Loucy (cell line): Measurements from ENCODE around the gene GPR32.
"Not testable (repeated sequence)": the region's sequence is repeated elsewhere in the genome, so short reads cannot be mapped to it uniquely, and the experiment has no call there.

ENCODE experiments used
- H2AFZ ChIP-seq: fragments of 200-600 bp; sonication (generic); 2 replicates; pipeline ENCODE4 v1.6.0; 2016; ENCODE audit warnings: antibody characterized with exemption, mild to moderate bottlenecking, low read length, moderate library complexity
- H3F3A ChIP-seq: fragments of 200-600 bp; 2 replicates; pipeline ENCODE4 v1.6.0; 2016; ENCODE audit warnings: antibody characterized with exemption, low read depth, mild to moderate bottlenecking
- H3K27me3 ChIP-seq: fragments of 200-600 bp; sonication (generic); 2 replicates; pipeline ENCODE4 v1.6.1; 2014; ENCODE audit warnings: low read length, mild to moderate bottlenecking; ENCODE audit not compliant: insufficient read depth, poor library complexity, severe bottlenecking
- H3K36me3 ChIP-seq: fragments of 200-600 bp; sonication (generic); 2 replicates; pipeline ENCODE4 v1.6.1; 2016; ENCODE audit warnings: low read length; ENCODE audit not compliant: insufficient read depth
- H3K4me1 ChIP-seq: fragments of 200-600 bp; sonication (generic); 2 replicates; pipeline ENCODE4 v1.5.1; 2014; ENCODE audit warnings: low read length, mild to moderate bottlenecking; ENCODE audit not compliant: insufficient read depth, poor library complexity, severe bottlenecking
- H3K4me2 ChIP-seq: fragments of 200-600 bp; sonication (generic); 2 replicates; pipeline ENCODE4 v1.6.0; 2014; ENCODE audit warnings: antibody characterized with exemption, low read length, low read depth, mild to moderate bottlenecking; ENCODE audit not compliant: poor library complexity, severe bottlenecking
- H3K4me3 ChIP-seq: fragments of 200-600 bp; sonication (generic); 2 replicates; pipeline ENCODE4 v1.5.1; 2014; ENCODE audit warnings: low read length, mild to moderate bottlenecking, mixed read lengths; ENCODE audit not compliant: poor library complexity, severe bottlenecking
- H3K79me2 ChIP-seq: fragments of 200-600 bp; sonication (generic); 2 replicates; pipeline ENCODE4 v1.6.1; 2014; ENCODE audit warnings: low read length; ENCODE audit not compliant: insufficient read depth
- H3K9ac ChIP-seq: fragments of 200-600 bp; sonication (generic); 2 replicates; pipeline ENCODE4 v1.6.0; 2014; ENCODE audit warnings: mild to moderate bottlenecking, low read depth, low read length, moderate library complexity; ENCODE audit not compliant: poor library complexity, severe bottlenecking
- H3K9me2 ChIP-seq: fragments of 200-600 bp; sonication (generic); replicated peaks from 2 replicates; pipeline ENCODE4 v1.6.1; 2016; ENCODE audit warnings: low read depth, low read length, mixed read lengths
- H3K9me3 ChIP-seq: fragments of 200-600 bp; sonication (generic); 2 replicates; pipeline ENCODE4 v1.6.1; 2014; ENCODE audit warnings: mild to moderate bottlenecking, antibody characterized with exemption, low read length, low read depth; ENCODE audit not compliant: insufficient read depth
- H4K20me1 ChIP-seq: fragments of 200-600 bp; sonication (generic); 2 replicates; pipeline ENCODE4 v1.6.0; 2014; ENCODE audit warnings: antibody characterized with exemption, low read length, mild to moderate bottlenecking; ENCODE audit not compliant: insufficient read depth, poor library complexity, severe bottlenecking
- CTCF ChIP-seq: fragments of 200-600 bp; sonication (generic); conservative IDR thresholded peaks from 2 replicates; pipeline ENCODE4 v1.5.1; 2014; ENCODE audit warnings: mild to moderate bottlenecking, antibody characterized with exemption, low read length
- EZH2phosphoT487 ChIP-seq: fragments of 200-600 bp; IDR thresholded peaks from 2 replicates; pipeline ENCODE4 v1.6.1; 2018; ENCODE audit warnings: antibody characterized with exemption, mild to moderate bottlenecking, moderate library complexity, borderline replicate concordance

The GPR32 gene

DNA sequence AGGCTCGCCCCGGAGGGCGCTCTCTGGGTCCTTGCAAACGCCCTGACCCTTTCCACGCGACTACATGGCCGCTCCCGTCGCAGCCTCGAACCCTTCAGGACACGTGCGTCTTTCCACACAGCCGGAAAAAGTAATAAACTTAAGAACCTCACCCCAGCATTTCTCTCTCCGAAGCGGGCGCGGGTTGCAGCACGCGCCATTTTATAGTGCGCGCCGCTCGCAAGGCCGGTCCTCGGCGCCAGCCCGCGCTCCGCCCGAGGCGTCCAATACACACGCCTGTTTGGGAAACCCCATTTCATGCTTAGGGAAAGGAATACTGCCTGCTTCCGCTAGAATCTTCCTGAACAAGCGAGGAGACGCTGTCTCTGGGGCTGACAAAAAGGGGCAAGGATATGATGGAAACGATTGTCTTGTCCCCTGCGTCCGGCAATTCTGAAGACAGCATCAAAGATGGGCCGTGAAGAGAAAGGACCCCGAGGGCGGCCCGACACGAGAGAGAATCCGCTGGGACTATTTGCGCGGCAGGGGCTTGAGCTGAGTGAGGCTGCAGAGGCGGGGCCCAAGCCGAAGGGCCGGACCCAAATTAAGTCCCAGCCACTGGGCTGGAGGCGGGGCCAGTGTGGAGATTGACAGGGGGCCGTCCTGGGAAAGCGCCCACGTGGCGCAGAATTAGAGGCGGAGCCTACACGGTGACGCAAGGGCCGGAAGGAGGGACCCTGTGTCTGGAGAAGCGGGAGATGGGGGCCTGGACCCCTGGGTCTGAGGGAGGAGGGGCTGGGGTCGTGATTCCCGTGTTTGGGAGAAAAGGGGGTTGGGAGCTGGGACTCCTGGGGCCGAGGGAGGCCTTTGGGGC, 34.4 kb downstream of the GPR32 start:
- H3K79me2 ChIP-seq: peaks cover 46% of the 10 kb centered on the region
- H3K9me3 ChIP-seq: no peaks in the 10 kb centered on the region
- peak overlapping the region; percentile 97 for H3K4me2 ChIP-seq
- peak overlapping the region; percentile 92 for H2AFZ ChIP-seq
- TF ChIP-seq CTCF (no peak), EZH2phosphoT487 (no peak)
- H3F3A ChIP-seq: no peaks in the 10 kb centered on the region
- H3K4me1 ChIP-seq: peaks cover 27% of the 10 kb centered on the region
- peak overlapping the region; percentile 97 for H3K4me3 ChIP-seq
- peaks cover 36% of the 10 kb centered on the region for H4K20me1 ChIP-seq
- H3K27me3 ChIP-seq: no peaks in the 10 kb centered on the region
- no peaks in the 10 kb centered on the region for H3K9me2 ChIP-seq
- peaks cover 20% of the 10 kb centered on the region; the same call in 1 of the 2 replicates for H3K36me3 ChIP-seq
- H3K9ac ChIP-seq: peak overlapping the region; percentile 99

DNA sequence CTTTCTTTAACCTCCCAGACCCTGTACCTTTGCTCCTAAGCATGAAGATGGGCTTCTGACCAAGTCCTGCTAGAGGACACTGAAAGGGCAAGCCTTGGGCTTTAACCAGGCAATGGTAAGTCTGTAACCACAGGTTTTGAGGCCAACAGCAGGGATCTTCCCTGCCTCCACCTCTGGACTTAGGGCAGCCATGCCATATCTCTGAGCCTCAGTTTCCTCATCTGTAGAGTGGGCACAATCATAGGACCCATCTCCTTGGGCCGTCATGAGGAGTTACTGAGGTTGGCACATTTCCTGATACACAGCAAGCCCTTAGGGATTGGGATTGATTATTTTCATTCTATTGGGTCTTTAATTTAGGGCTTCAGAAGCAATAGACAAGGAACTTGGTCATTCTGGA, 38.6 kb downstream of the GPR32 start:
- no peak overlapping the region for H3K4me2 ChIP-seq
- peaks cover 6% of the 10 kb centered on the region for H3K79me2 ChIP-seq
- H3K4me3 ChIP-seq: no peak overlapping the region
- H3F3A ChIP-seq: no peaks in the 10 kb centered on the region
- H3K9me2 ChIP-seq: no peaks in the 10 kb centered on the region
- H4K20me1 ChIP-seq: peaks cover 1% of the 10 kb centered on the region
- TF ChIP-seq EZH2phosphoT487 (no peak), CTCF (no peak)
- no peaks in the 10 kb centered on the region for H3K9me3 ChIP-seq
- H3K36me3 ChIP-seq: no peaks in the 10 kb centered on the region
- H3K4me1 ChIP-seq: peaks cover 8% of the 10 kb centered on the region
- no peaks in the 10 kb centered on the region for H3K27me3 ChIP-seq
- no peak overlapping the region for H3K9ac ChIP-seq
- no peak overlapping the region for H2AFZ ChIP-seq

DNA sequence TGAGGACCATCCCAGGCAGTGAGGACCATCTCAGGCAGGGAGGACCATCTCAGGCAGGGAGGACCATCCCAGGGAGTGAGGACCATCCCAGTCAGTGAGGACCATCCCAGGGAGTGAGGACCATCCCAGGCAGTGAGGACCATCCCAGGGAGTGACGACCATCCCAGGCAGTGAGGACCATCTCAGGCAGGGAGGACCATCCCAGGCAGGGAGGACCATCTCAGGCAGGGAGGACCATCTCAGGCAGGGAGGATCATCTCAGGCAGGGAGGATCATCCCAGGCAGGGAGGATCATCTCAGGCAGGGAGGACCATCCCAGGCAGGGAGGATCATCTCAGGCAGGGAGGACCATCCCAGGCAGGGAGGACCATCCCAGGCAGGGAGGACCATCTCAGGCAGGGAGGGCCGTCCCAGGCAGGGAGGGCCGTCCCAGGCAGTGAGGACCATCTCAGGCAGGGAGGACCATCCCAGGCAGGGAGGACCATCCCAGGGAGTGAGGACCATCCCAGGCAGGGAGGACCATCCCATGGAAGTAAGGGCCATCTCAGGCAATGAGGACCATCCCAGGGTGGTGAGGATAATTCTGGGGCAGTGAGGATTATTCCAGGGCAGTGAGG, 41.5 kb downstream of the GPR32 start:
- H3K4me1 ChIP-seq, H3K9me3 ChIP-seq, H3K79me2 ChIP-seq, H3K27me3 ChIP-seq, H3K36me3 ChIP-seq, H3F3A ChIP-seq, H3K4me3 ChIP-seq, H4K20me1 ChIP-seq, H3K9me2 ChIP-seq, H3K4me2 ChIP-seq, H2AFZ ChIP-seq, H3K9ac ChIP-seq: not testable (repeated sequence)
